Left ventricle myocardium inferior (tissue), 1 donor: ENCODE results near the gene TMEM132D. TPM values are rescaled to one million over a fixed set of nuclear protein-coding genes. Genes with fewer than 3 reads are reported as not detected.

ENCODE experiments used
- DNase-seq: peaks from one replicate; pipeline ENCODE4 v3.0.0-alpha.2; 2020
- H3K27ac ChIP-seq: fragments of 200-600 bp; replicated peaks from 2 replicates; pipeline ENCODE4 v1.8.0; 2021
- H3K27me3 ChIP-seq: fragments of 200-600 bp; 2 replicates; pipeline ENCODE4 v1.8.0; 2021; ENCODE audit warnings: low read depth
- H3K36me3 ChIP-seq: fragments of 200-600 bp; 2 replicates; pipeline ENCODE4 v1.8.0; 2021
- H3K4me1 ChIP-seq: fragments of 200-600 bp; 2 replicates; pipeline ENCODE4 v1.8.0; 2021
- H3K4me3 ChIP-seq: fragments of 200-600 bp; 2 replicates; pipeline ENCODE4 v1.8.0; 2021; ENCODE audit warnings: mild to moderate bottlenecking, moderate library complexity
- H3K9me3 ChIP-seq: fragments of 200-600 bp; replicated peaks from 2 replicates; pipeline ENCODE4 v1.8.0; 2021
- CTCF ChIP-seq: fragments of 200-600 bp; IDR thresholded peaks from 2 replicates; pipeline ENCODE4 v1.8.0; 2021; ENCODE audit warnings: antibody characterized with exemption, mild to moderate bottlenecking, borderline replicate concordance
- intact Hi-C: fragments of 100-400 bp; cut with micrococcal nuclease; formaldehyde crosslinking; loops from one replicate; pipeline ENCODE4 v1.11.0; 2022
- total RNA-seq: library from RNA; stranded (reverse); fragmentation: NEBNext Ultra II Directional; extraction: Animal tissue kit (Norgen Biotek cat#: 25700); gene quantifications from one replicate; pipeline ENCODE4 v1.2.1, GENCODE V29; 2021
- donor health status: DM: no; HTN: yes; CAD: no; lungs with severe emphysema.

Gene TMEM132D
- total RNA-seq, 1 donor from 2014 or later = not detected

- H3K27me3 ChIP-seq = no peaks in the 10 kb centered on the region
- H3K27ac ChIP-seq = no peak overlapping the region
- H3K36me3 ChIP-seq = no peaks in the 10 kb centered on the region
- intact Hi-C loops = no loop called here
- no peak overlapping the region for H3K4me3 ChIP-seq
- no peak for DNase-seq
- H3K4me1 ChIP-seq = no peaks in the 10 kb centered on the region
- H3K9me3 ChIP-seq = peaks cover 13% of the 10 kb centered on the region
- no peak for TF ChIP-seq CTCF
These were observed 281.3 kb downstream of the TMEM132D start for GRCh38 chr12:129622566-129622965.

GRCh38 chr12:129619271-129619670 is 284.6 kb downstream of the TMEM132D start:
- intact Hi-C loops = no loop called here
- Histone ChIP-seq H3K4me3 (no peak overlapping the region), H3K27ac (no peak overlapping the region), H3K9me3 (peaks cover 24% of the 10 kb centered on the region), H3K27me3 (no peaks in the 10 kb centered on the region), H3K36me3 (no peaks in the 10 kb centered on the region), H3K4me1 (no peaks in the 10 kb centered on the region)
- no peak for DNase-seq
- TF ChIP-seq CTCF = no peak

GRCh38 chr12:129617849-129618248 is 286.0 kb downstream of the TMEM132D start:
- Histone ChIP-seq H3K9me3 (peaks cover 24% of the 10 kb centered on the region), H3K27me3 (no peaks in the 10 kb centered on the region), H3K4me3 (no peak overlapping the region), H3K4me1 (no peaks in the 10 kb centered on the region), H3K27ac (no peak overlapping the region), H3K36me3 (no peaks in the 10 kb centered on the region)
- no peak for DNase-seq
- intact Hi-C loops = no loop called here
- TF ChIP-seq CTCF = no peak

GRCh38 chr12:129615001-129615400 is 288.8 kb downstream of the TMEM132D start:
- DNase-seq = no peak
- intact Hi-C loops = no loop called here
- no peaks in the 10 kb centered on the region for H3K36me3 ChIP-seq
- no peak overlapping the region for H3K4me3 ChIP-seq
- peaks cover 12% of the 10 kb centered on the region for H3K9me3 ChIP-seq
- no peaks in the 10 kb centered on the region for H3K4me1 ChIP-seq
- H3K27ac ChIP-seq = no peak overlapping the region
- H3K27me3 ChIP-seq = no peaks in the 10 kb centered on the region
- no peak for TF ChIP-seq CTCF

GRCh38 chr12:129614221-129614885 is 289.5 kb downstream of the TMEM132D start:
- Histone ChIP-seq H3K36me3 (no peaks in the 10 kb centered on the region), H3K4me1 (no peaks in the 10 kb centered on the region), H3K27ac (no peak overlapping the region), H3K27me3 (peaks cover 5% of the 10 kb centered on the region), H3K9me3 (peaks cover 12% of the 10 kb centered on the region), H3K4me3 (no peak overlapping the region)
- TF ChIP-seq CTCF = no peak
- no peak for DNase-seq
- intact Hi-C loops = no loop called here

- H3K27ac ChIP-seq = no peak overlapping the region
- peaks cover 12% of the 10 kb centered on the region for H3K9me3 ChIP-seq
- H3K4me1 ChIP-seq = no peaks in the 10 kb centered on the region
- intact Hi-C loops = no loop called here
- peaks cover 7% of the 10 kb centered on the region for H3K27me3 ChIP-seq
- DNase-seq = no peak
- no peak overlapping the region for H3K4me3 ChIP-seq
- H3K36me3 ChIP-seq = no peaks in the 10 kb centered on the region
- TF ChIP-seq CTCF = no peak
These were observed 290.5 kb downstream of the TMEM132D start for GRCh38 chr12:129613314-129613713.
